ENCODE results near the gene SLC1A1.
"Not testable (repeated sequence)": the region's sequence is repeated elsewhere in the genome, so short reads cannot be mapped to it uniquely, and the experiment has no call there.

The SLC1A1 gene

DNA sequence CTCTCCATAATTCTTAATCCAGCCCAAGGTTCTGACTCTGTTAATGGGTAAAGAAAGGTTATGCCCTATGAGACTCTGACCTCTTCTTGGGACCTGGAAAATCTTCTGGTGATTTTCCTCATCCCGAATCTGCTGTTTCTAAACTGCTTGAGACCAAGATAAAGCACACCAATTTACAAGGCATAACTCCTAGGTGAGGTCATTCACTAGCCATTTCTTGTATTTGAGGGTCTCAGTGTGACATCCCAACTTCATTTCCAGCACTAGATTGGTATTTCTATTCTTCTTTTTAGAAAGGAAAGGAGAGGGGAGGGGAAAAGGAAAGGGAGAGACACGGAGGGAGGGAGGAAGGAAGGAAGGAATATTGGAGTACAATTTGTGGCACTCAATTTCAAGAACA, 51.6 kb downstream of the SLC1A1 start:
- no peak for DNase-seq (ENCODE audit: low read depth, low spot score)

DNA sequence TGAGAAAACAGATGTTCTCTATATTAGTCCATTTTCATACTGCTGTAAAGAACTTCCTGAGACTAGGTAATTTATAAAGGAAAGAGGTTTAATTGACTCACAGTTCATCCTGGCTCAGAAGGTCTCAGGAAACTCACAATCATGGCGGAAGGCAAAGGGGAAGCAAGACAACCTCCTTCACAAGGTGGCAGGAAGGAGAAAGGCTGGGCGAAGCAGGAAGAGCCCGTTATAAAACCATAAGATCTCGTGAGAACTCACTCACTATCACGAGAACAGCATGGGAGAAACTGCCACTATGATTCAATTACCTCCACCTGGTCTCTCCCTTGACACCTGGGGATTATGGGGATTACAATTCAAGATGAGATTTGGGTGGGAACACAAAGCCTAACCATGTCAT, 54.4 kb downstream of the SLC1A1 start:
- DNase-seq (ENCODE audit: low read depth, low spot score): not testable (repeated sequence)

DNA sequence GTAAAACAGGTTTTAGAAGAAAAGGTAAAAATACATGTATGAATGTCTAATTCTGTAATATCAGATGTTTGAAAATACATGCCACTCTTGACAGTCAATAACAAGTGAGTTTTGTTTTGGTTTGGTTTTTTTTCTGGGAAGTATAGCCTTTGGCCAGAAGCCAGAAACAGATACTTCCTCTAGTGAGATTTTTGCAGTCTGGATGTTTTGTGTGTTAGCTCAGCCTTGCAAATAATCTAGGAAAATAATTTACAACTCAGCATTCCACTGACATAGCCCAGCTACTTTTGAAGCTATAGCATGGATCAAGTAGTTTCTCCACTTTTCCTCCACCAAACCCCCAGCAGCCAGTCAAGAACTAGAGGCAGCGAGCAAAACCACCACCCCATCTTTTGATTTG, 56.7 kb downstream of the SLC1A1 start:
- no peak for DNase-seq (ENCODE audit: low read depth, low spot score)

GRCh38 chr9:4548811-4549725, 58.8 kb downstream of the SLC1A1 start:
- DNase-seq (ENCODE audit: low read depth, low spot score): no peak

DNA sequence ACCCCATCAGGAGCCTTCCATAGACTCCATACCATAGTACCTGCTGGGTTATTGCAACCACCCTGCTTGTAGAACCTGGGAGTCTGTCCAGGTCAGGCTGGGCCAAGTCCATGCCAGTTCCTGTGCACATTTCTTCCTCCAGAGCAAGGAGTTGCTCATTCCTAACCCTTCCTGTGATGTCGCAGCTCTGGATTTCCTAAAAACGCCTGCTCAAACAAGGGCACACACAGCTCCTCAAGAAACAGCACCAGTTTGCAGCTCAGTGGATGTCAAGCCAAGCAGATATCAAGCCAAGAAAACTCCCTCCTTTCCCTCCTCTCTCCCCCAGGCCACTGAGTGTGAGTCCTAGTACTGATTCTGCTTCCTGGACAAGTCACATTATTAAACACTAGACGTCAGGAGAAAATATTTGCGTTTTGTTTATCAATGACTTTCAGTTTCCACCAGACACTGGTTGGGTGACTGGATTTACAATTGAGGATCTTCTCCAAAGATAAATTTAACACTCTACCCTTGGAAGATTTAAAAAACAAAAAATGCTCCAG, 59.6 kb downstream of the SLC1A1 start:
- DNase-seq (ENCODE audit: low read depth, low spot score): no peak

GRCh38 chr9:4550777-4551484, 60.7 kb downstream of the SLC1A1 start:
- DNase-seq (ENCODE audit: low read depth, low spot score): no peak

DNA sequence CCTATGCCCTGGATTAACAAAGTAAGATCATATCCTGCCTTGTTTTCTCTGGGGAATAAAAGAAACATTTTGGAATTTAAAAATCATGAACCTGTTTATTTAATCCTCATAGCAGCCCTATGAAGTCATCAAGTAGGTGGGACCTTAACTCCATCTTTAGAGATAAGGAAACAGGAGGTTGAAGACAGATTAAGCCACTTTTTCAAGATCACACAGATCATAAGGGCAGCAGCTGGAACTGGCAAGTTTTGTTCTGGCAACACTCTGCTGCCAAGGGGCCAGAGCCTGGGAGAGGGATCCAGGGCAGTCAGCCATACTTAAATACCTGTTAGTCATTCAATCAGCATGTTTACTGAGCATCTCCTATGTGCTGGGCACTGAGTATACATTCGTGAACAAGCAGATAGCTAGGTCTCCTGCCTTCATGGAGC, 63.7 kb downstream of the SLC1A1 start:
- DNase-seq (ENCODE audit: low read depth, low spot score): no peak

DNA sequence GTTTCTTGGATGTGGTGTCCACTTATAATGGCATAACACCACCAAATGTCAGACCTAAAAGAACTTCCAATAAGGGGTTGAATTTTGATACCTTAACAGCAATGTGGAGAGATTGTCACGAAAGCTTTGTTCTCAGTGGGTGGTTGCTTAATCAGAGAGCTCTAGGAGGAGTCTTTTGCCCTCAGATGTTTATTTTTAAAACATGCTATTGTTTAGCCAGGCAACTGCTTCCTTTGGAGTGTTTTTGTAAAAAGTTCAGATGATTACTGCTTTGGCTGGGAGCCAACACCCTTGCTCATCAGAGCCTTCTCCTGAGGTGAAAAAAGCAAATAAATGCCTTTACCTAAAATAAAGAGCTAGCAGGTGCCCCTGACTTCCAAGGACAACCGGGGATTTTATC, 65.0 kb downstream of the SLC1A1 start:
- no peak for DNase-seq (ENCODE audit: low read depth, low spot score)

- no peak for DNase-seq (ENCODE audit: low read depth, low spot score)
Observed at GRCh38 chr9:4558371-4558998, 68.2 kb downstream of the SLC1A1 start.

DNA sequence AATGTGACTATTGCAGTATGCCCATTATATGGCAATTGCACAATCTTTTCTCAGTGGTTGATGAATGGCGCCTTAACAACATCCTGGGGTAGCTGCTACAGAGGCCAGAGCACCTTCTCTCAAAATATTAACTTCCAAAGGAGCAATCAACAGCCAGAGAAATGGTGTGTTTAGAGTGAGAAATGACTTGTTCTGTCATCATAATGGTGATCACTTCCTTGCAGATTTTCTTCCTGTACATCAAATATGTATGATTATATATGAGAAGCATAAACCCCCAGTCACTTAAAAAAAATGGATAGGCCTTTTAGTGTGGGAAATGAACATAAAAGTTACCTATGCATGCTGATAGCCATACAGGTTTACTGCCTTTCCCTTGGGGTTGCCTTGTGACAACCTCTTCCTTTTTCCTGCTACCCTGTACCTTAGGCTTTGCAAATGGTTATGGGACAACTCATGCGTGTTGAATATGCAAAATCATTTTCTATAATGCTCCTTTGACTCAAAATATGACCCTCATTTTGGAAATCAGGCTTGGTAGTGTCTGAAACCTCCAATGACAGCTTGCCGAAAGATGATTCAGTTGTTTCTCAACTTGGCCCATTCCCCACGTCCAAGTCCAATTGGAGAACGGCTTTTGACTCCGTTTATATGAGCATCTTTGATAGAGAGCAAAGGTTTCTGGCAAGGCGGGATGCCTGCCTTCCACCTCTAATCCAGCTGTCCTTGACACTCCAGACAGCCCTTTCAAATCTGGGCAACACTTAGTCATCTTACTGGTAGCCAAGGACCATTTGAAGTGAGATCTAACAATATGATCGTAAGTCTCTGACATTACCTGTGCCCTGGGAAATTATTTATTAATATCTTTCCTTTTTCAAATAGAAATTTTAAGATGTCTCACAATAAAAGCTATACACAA, 69.3 kb downstream of the SLC1A1 start:
- DNase-seq (ENCODE audit: low read depth, low spot score): no peak

DNA sequence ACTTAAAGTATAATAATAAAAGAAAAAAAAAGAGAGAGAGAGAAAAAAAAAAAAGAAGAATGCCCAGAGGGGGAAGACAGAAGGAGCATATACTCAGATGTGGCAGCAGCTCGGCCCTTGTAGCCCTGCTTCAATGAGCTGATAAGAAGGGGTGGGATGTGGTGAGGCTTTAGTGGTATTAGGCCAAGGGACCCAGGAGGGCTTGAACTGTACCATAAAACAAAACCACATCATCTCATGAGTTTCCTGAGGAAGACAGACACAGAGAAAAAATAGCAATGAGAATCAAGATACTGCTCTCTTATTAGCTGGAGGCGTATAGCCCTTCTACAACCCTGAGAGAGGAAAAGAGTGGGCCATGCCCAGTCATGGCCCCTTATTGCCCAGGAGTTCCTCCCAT, 72.8 kb downstream of the SLC1A1 start:
- DNase-seq (ENCODE audit: low read depth, low spot score): no peak

GRCh38 chr9:4566806-4567205, 76.5 kb downstream of the SLC1A1 start:
- no peak for DNase-seq (ENCODE audit: low read depth, low spot score)

DNA sequence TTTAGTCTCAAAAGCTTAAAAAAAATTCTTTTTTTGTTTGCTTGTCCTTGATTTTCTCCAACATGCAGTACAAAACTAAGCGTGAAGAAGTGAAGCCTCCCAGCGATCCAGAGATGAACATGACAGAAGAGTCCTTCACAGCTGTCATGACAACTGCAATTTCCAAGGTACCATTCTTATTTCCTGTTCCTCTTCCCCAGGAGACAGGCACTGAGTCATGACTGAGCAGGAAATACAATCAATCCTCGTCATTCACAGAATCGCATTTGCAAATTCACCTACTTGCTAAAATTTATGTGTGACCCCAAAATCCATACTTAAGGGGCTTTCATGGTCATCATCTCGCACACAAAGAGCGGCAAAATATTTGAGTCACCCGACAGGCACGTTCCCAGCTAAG, 77.3 kb downstream of the SLC1A1 start:
- no peak for DNase-seq (ENCODE audit: low read depth, low spot score)

- DNase-seq (ENCODE audit: low read depth, low spot score): no peak
Observed at GRCh38 chr9:4569101-4569500, 78.8 kb downstream of the SLC1A1 start.

GRCh38 chr9:4572184-4572826, 82.0 kb downstream of the SLC1A1 start:
- DNase-seq (ENCODE audit: low read depth, low spot score): no peak

DNA sequence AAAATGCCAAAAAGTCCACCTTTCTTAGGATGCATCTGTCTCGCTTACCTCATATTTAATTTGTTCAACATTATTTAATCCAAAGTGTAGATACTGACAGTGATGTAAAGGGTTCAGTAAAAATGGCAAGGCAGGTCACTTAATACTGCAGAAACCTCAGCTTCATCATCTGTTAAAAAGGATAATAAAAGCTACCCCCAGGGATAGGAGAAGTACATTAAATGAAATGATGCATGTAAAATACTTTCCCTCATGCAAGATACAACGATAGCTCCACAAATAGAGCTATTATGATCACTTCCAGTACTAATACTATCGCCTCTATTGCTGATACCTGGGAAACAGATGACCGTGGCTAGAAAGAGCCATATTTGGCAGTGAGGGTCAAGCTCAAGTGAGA, 82.9 kb downstream of the SLC1A1 start:
- no peak for DNase-seq (ENCODE audit: low read depth, low spot score)

DNA sequence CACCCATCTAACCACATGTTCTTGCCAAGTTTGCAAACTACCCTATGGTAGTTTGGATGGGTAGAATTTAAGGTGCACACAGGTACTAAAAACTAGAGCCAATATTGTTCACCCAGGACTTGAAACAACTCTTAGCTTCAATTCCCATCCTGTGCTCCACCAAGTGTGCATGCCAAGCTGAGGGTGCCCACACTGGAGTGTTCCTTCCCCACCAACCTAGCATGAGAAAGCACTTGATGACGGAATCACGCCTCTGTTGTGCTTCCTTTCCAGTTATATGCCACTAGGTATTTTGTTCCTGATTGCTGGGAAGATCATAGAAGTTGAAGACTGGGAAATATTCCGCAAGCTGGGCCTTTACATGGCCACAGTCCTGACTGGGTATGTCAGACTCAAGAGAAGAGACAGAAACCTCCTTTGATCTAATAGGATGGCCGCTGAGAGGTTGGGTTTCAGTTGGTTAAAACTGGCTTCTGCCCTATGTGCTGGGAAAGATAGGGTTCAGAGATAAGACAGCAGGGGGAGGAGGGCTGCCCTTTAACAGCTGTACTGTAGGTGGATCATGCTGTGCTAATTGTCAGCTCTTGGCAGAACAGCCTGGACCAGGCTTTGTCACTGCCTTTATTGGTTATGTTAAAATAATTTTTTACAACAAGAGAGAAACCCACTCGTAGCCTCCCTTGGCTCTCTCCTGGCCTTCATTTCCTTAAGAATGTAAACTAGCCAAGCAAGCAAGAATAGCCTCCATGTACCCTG, 83.5 kb downstream of the SLC1A1 start:
- DNase-seq (ENCODE audit: low read depth, low spot score): no peak

- DNase-seq (ENCODE audit: low read depth, low spot score): no peak
Observed at GRCh38 chr9:4574657-4575243, 84.5 kb downstream of the SLC1A1 start.

DNA sequence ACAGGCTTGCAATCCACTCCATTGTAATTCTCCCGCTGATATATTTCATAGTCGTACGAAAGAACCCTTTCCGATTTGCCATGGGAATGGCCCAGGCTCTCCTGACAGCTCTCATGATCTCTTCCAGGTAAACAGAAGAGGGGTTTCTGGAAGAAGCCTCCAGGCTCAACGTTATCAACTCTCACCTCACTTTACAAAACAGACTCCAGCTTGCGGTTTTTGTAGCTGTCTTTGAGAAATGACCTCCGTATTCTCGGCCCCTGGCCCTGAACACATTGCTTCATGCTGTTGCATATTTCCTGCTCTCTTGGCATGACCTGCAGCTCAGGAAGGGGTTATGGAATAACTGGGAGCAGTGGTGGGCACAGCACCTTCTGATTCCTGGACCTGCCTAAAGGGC, 85.7 kb downstream of the SLC1A1 start:
- DNase-seq (ENCODE audit: low read depth, low spot score): no peak

- no peak for DNase-seq (ENCODE audit: low read depth, low spot score)
Observed at GRCh38 chr9:4576448-4576847, 86.2 kb downstream of the SLC1A1 start.

All from iPS DF 19.7 (cell line).